AG04450 (cell line): ENCODE results near the gene NEUROD1. TPM values are rescaled to one million over a fixed set of nuclear protein-coding genes. Genes with fewer than 3 reads are reported as not detected.

Source experiments
- CTCF ChIA-PET: fragments of 300-600, 350-600 bp; formaldehyde crosslinking; extraction: SDS; loops from one replicate; lab custom pipeline; 2022; ENCODE audit warnings: antibody characterized with exemption, inconsistent platforms; lab: Charles Lee
- POLR2A ChIA-PET: fragments of 350-600 bp; formaldehyde crosslinking; extraction: SDS; loops from one replicate; lab custom pipeline; 2021; ENCODE audit warnings: antibody characterized with exemption, inconsistent platforms; lab: Yijun Ruan, JAX
- DNase-seq: peaks from one replicate; pipeline ENCODE4 v3.0.0-alpha.2; 2011; ENCODE audit warnings: low read depth, low spot score
- H3K27ac ChIP-seq: one replicate; pipeline ENCODE4 v1.5.1; 2012; ENCODE audit warnings: low read depth, low read length, control low read depth
- H3K27me3 ChIP-seq: one replicate; pipeline ENCODE4 v1.6.0; 2012; ENCODE audit warnings: low read length; ENCODE audit not compliant: control insufficient read depth, insufficient read depth
- H3K4me3 ChIP-seq: 2 replicates; pipeline ENCODE4 v1.5.1; 2011; ENCODE audit warnings: mild to moderate bottlenecking, low read depth, low read length, control low read depth
- H3K9me3 ChIP-seq: 2 replicates; pipeline ENCODE4 v1.5.1; 2012; ENCODE audit warnings: low read length; ENCODE audit not compliant: control insufficient read depth, insufficient read depth
- polyA plus RNA-seq: library from polyadenylated mRNA; depleted of rRNA; stranded (reverse); fragments of >200 nt; gene quantifications from 2 replicates; pipeline ENCODE4 v1.2.3, GENCODE V29; 2011
- TF ChIP-seq, protein P1 (sequence below): IDR thresholded peaks from 2 replicates; pipeline ENCODE4 v1.5.1; 2011; ENCODE audit warnings: low read depth, low read length, control low read depth, inconsistent platforms

The NEUROD1 gene
- polyA plus RNA-seq, 1 experiment: not detected

DNA sequence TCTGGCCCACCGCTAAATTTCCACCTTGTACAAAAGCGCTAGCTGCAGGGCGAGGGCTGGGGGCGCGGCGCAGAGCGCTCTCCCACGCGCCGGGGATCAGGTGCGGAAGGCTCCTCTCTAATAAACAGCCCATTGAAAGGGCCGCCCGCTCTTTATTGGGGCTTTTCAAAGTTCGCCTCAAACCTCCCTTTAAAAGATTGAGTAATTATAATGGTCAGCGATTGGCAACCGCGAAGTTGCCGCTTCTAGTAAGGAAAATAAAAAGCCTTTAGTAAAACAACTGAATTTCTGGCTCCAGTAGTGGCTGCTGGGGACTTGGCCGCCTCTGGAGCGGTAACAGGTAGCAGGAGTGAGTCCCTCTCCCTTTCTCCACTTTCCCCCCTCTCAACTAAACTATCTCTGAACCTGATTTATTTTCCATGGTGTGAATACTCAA, 755 bp downstream of the NEUROD1 start:
- TF ChIP-seq, protein P1, sequence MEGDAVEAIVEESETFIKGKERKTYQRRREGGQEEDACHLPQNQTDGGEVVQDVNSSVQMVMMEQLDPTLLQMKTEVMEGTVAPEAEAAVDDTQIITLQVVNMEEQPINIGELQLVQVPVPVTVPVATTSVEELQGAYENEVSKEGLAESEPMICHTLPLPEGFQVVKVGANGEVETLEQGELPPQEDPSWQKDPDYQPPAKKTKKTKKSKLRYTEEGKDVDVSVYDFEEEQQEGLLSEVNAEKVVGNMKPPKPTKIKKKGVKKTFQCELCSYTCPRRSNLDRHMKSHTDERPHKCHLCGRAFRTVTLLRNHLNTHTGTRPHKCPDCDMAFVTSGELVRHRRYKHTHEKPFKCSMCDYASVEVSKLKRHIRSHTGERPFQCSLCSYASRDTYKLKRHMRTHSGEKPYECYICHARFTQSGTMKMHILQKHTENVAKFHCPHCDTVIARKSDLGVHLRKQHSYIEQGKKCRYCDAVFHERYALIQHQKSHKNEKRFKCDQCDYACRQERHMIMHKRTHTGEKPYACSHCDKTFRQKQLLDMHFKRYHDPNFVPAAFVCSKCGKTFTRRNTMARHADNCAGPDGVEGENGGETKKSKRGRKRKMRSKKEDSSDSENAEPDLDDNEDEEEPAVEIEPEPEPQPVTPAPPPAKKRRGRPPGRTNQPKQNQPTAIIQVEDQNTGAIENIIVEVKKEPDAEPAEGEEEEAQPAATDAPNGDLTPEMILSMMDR: no peak
- no peak overlapping the region for H3K4me3 ChIP-seq
- DNase-seq: no peak
- H3K27me3 ChIP-seq: peaks cover 67% of the 10 kb centered on the region
- no peak overlapping the region for H3K27ac ChIP-seq
- ChIA-PET CTCF (interaction anchor here (0.6 kb wide), 1 partner anchor 222 kb away, joined by 4 read pairs; no protein-coding TSS in a partner anchor), POLR2A (no interaction called here)
- peaks cover 20% of the 10 kb centered on the region for H3K9me3 ChIP-seq

DNA sequence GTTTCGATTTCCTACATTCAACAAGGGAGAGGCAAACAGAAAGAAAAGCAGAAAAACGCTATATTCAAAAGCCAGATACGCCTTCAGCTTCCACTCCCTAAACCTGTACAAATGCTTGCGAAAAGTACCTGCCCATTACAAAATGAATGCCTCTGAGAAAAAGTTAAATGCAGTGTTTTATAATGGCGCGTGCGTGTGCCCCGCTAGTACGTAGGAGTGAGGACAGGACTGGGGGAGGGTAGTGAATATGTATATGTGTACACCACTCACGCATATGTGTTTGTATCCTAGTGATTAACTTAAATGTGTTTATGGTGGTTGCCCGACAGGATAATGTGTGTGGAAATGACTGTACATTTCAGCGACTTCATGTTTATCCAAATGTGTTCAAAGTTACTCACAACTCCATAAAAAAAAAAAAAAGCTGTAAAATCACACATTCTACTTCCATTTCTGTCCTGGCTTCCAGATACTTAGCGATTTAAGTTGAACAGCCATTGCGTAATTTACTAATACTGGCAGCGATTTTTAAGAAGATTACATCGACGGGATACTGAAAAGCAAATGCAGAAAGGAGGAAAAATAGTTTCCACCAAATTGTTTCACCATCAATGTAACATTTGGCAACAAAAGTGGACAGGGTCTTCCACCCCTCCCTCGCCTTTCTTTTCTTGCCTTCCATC, 1.3 kb downstream of the NEUROD1 start:
- Histone ChIP-seq H3K27me3 (peaks cover 62% of the 10 kb centered on the region), H3K9me3 (peaks cover 20% of the 10 kb centered on the region), H3K27ac (no peak overlapping the region), H3K4me3 (no peak overlapping the region)
- no peak for DNase-seq
- TF ChIP-seq, protein P1: no peak
- CTCF ChIA-PET: interaction anchor here (0.6 kb wide), 1 partner anchor 221 kb away, joined by 4 read pairs; no protein-coding TSS in a partner anchor
- POLR2A ChIA-PET: no interaction called here

DNA sequence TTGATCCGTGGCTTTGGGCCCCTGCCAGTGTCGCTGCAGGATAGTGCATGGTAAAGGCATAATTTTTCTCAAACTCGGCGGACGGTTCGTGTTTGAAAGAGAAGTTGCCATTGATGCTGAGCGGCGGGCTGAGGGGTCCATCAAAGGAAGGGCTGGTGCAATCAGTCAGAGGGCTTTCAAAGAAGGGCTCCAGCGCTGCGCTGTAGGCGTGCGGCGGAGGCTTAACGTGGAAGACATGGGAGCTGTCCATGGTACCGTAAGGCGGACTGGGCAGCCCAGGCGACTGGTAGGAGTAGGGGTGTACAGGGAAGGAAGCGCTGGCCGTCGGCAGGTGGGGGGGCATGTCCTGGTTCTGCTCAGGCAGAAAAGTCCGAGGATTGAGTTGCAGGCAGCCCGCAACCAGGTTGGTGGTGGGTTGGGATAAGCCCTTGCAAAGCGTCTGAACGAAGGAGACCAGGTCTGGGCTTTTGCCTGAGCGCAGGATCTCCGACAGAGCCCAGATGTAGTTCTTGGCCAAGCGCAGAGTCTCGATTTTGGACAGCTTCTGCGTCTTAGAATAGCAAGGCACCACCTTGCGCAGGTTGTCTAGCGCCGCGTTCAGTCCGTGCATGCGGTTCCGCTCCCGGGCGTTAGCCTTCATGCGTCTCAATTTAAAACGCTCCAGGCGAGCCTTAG, 2.3 kb downstream of the NEUROD1 start:
- peak; percentile 50 for DNase-seq
- peaks cover 20% of the 10 kb centered on the region for H3K9me3 ChIP-seq
- TF ChIP-seq, protein P1: no peak
- no peak overlapping the region for H3K27ac ChIP-seq
- CTCF ChIA-PET: interaction anchor here (1.3 to 1.9 kb wide), 2 partner anchors 37 to 226 kb away, joined by 3 to 8 read pairs; no protein-coding TSS in a partner anchor
- H3K27me3 ChIP-seq: peaks cover 54% of the 10 kb centered on the region
- POLR2A ChIA-PET: no interaction called here
- H3K4me3 ChIP-seq: no peak overlapping the region

- TF ChIP-seq, protein P1: no peak
- no peak for DNase-seq
- H3K27me3 ChIP-seq: peaks cover 26% of the 10 kb centered on the region
- H3K4me3 ChIP-seq: no peak overlapping the region
- H3K27ac ChIP-seq: no peak overlapping the region
- ChIA-PET POLR2A (interaction anchor here (0.7 kb wide), 1 partner anchor 1110 kb away, joined by 4 read pairs; no protein-coding TSS in a partner anchor), CTCF (no interaction called here)
- H3K9me3 ChIP-seq: peaks cover 12% of the 10 kb centered on the region; the same call in 1 of the 2 replicates
Measured at GRCh38 chr2:181675254-181675653, 5.1 kb downstream of the NEUROD1 start.

GRCh38 chr2:181674461-181674860, 5.9 kb downstream of the NEUROD1 start:
- ChIA-PET POLR2A (no interaction called here), CTCF (no interaction called here)
- H3K4me3 ChIP-seq: no peak overlapping the region
- TF ChIP-seq, protein P1: no peak
- peaks cover 12% of the 10 kb centered on the region; the same call in 1 of the 2 replicates for H3K9me3 ChIP-seq
- DNase-seq: no peak
- H3K27me3 ChIP-seq: peaks cover 19% of the 10 kb centered on the region
- no peak overlapping the region for H3K27ac ChIP-seq
